ENCODE data around the gene USP6NL.

DNA sequence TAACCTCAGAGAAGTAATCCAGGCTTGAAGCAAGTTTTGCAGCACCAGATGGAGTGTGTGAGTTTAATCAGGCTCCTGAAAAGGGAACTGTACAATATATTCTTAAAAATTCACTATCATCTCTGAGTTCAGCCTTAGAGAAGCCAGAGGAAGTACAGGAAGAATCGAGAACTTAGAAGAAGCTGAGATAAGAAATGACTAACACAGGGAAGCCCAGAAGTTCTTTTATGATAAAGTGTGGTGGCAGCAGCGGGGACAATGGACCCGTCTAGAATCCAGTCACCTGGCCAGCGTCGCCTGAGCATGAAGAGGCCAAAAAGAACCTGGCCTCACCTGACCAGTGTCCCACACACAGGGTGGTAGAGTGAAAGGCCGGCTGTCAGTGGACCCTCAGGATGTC, 161.0 kb downstream of the USP6NL start:
- TF ChIP-seq EZH2 (IDR thresholded peaks at IDR 0.05; ENCODE audit: borderline replicate concordance, low read depth, low read length, poor library complexity, severe bottlenecking) = no peak
- TF ChIP-seq, protein P1, sequence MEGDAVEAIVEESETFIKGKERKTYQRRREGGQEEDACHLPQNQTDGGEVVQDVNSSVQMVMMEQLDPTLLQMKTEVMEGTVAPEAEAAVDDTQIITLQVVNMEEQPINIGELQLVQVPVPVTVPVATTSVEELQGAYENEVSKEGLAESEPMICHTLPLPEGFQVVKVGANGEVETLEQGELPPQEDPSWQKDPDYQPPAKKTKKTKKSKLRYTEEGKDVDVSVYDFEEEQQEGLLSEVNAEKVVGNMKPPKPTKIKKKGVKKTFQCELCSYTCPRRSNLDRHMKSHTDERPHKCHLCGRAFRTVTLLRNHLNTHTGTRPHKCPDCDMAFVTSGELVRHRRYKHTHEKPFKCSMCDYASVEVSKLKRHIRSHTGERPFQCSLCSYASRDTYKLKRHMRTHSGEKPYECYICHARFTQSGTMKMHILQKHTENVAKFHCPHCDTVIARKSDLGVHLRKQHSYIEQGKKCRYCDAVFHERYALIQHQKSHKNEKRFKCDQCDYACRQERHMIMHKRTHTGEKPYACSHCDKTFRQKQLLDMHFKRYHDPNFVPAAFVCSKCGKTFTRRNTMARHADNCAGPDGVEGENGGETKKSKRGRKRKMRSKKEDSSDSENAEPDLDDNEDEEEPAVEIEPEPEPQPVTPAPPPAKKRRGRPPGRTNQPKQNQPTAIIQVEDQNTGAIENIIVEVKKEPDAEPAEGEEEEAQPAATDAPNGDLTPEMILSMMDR (conservative IDR thresholded peaks at IDR 0.05; ENCODE audit: low read depth, low read length) = no peak

Measured in A673 (cell line).